Activated CD4-positive, CD25-positive, alpha-beta regulatory T cell treated with anti-CD3 and anti-CD28 coated beads, Interleukin-2, amount 50 U/mL, for 24 hours (primary cell): Measurements from ENCODE around the gene SPTB.

Experiments used
- ATAC-seq, 2 donors: fragments of 150-1000 bp; cut with Tn5 transposase; one replicate each; pipeline ENCODE4 v1.10.0; 2021; ENCODE audit warnings: mild to moderate bottlenecking in 1 of 2, moderate library complexity in 1 of 2

Gene SPTB

GRCh38 chr14:64784006-64784405 is 95.7 kb downstream of the SPTB start:
- no peak for ATAC-seq

- no peak for ATAC-seq
Measured at GRCh38 chr14:64782196-64782595, 97.5 kb downstream of the SPTB start.

GRCh38 chr14:64779472-64779871 is 100.2 kb downstream of the SPTB start:
- ATAC-seq = no peak

- no peak for ATAC-seq
Measured at GRCh38 chr14:64778104-64778754, 101.5 kb downstream of the SPTB start.

GRCh38 chr14:64777461-64777860 is 102.2 kb downstream of the SPTB start:
- no peak for ATAC-seq

- no peak for ATAC-seq
Measured at GRCh38 chr14:64775081-64775777, 104.5 kb downstream of the SPTB start.

GRCh38 chr14:64774272-64774671 is 105.4 kb downstream of the SPTB start:
- no peak for ATAC-seq

GRCh38 chr14:64773577-64773976 is 106.1 kb downstream of the SPTB start:
- ATAC-seq = no peak

GRCh38 chr14:64773046-64773445 is 106.7 kb downstream of the SPTB start:
- no peak for ATAC-seq

- ATAC-seq = no peak
Measured at GRCh38 chr14:64772397-64772950, 107.2 kb downstream of the SPTB start.

- ATAC-seq = no peak
Measured at GRCh38 chr14:64771161-64771560, 108.5 kb downstream of the SPTB start.

GRCh38 chr14:64770751-64771150 is 109.0 kb downstream of the SPTB start:
- no peak for ATAC-seq

GRCh38 chr14:64769096-64770020 is 110.3 kb downstream of the SPTB start:
- ATAC-seq = no peak

GRCh38 chr14:64768401-64769095 is 111.2 kb downstream of the SPTB start:
- no peak for ATAC-seq

GRCh38 chr14:64767215-64767964 is 112.3 kb downstream of the SPTB start:
- ATAC-seq = no peak

- no peak for ATAC-seq
Measured at GRCh38 chr14:64766430-64767151, 113.1 kb downstream of the SPTB start.

GRCh38 chr14:64765740-64766302 is 113.9 kb downstream of the SPTB start:
- ATAC-seq = no peak

GRCh38 chr14:64764641-64765520 is 114.8 kb downstream of the SPTB start:
- ATAC-seq = peak; percentile 57 to 65

GRCh38 chr14:64763801-64764621 is 115.7 kb downstream of the SPTB start:
- ATAC-seq = no peak
